HG03103 (cell line): ENCODE measurements around the gene SLAMF9.
A peak's percentile ranks its signal among the peaks of the same experiment; 100 is the strongest.

Experiments
- ATAC-seq: cut with Tn5 transposase; IDR thresholded peaks from one replicate; pipeline ENCODE4 v1.9.1; 2021; ENCODE audit warnings: low read depth; ENCODE audit not compliant: unreplicated experiment

Gene SLAMF9

DNA sequence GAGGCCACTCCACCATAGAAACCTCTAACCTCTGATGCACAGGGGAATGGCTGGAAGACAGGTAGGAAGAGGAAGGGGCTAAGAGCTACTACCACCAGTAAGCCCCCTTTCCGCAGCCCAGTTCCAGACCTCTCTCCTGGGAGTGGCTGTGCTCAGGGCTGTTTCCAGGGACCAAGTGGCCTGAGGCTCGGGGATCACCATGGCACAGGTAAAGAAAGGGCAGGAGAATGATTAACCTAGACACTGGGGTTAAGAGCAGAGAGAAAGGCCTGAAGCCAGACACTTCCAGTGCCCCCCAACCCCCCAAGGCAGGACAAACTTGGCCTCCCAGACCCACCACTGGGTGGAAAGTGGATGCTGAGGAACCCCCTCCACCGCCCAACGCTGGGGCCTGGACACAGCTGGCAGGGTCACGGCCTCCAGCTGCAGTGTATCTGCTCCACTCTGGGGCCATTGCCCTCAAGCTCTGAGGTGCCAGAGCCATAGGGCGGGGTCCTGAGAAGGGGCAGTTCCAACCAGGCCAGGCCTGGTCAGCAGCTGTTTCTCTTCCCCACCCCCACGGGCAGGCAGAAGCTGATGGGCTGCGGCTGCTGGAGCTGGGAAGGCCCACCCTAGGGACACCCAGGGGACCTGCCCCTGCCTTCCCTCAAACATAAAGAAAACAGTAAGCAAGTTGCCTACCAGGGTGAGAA is 31.4 kb downstream of the SLAMF9 start:
- ATAC-seq = no peak

GRCh38 chr1:159921700-159922504 is 32.1 kb downstream of the SLAMF9 start:
- ATAC-seq = no peak

- peak; percentile 32 for ATAC-seq
Observed at GRCh38 chr1:159921251-159921650, 32.8 kb downstream of the SLAMF9 start.

DNA sequence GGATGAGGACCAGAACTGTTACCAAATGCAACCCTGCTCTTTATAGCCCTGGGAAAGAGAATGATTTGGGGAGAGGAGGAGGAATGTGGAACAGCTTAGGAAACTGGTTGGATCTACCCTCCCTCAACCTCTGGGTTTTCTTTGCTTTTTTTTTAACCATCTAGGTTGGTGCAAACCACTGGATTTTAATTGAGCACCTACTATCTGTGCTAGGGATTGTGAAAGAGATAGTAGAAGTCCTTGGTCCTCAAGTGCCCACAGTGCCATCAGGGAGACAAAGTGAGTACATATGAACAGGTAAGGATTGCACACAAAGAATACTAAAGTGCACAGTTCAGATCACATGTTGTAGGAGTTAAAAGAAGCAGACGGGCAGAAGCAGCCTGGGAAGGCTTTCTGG is 33.4 kb downstream of the SLAMF9 start:
- no peak for ATAC-seq

- no peak for ATAC-seq
Observed at GRCh38 chr1:159920202-159920601, 33.8 kb downstream of the SLAMF9 start.

DNA sequence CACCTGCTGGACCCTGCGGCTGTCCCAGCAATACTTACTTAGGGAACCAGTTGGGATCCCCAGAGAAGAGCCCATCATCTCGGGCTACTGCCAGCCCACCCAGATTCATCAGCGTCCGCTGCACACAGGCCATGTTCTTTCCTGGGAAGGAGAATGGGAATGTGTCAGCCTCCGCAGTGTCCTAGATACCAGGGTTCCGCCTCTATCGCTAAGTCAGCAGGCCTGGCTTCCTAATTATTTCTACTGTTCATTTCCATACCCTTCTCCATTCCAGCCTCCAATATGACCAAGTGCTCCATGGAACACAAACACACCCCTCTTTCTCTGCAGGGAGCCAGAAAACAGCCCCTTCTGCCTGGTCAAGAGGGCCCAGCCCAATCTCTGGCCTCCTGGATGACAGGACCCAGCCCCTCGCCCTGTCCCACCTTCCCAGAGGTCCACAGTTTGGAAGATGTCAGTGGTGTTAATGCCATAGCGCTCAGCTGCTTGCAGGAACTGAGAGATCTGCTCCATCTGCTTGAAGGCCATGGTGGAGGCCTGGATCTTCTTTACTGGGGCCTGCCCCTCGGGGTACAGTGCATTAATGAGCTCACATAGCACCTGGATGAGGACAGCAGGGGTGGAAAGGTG is 34.7 kb downstream of the SLAMF9 start:
- no peak for ATAC-seq

GRCh38 chr1:159918352-159919200 is 35.5 kb downstream of the SLAMF9 start:
- ATAC-seq = no peak

DNA sequence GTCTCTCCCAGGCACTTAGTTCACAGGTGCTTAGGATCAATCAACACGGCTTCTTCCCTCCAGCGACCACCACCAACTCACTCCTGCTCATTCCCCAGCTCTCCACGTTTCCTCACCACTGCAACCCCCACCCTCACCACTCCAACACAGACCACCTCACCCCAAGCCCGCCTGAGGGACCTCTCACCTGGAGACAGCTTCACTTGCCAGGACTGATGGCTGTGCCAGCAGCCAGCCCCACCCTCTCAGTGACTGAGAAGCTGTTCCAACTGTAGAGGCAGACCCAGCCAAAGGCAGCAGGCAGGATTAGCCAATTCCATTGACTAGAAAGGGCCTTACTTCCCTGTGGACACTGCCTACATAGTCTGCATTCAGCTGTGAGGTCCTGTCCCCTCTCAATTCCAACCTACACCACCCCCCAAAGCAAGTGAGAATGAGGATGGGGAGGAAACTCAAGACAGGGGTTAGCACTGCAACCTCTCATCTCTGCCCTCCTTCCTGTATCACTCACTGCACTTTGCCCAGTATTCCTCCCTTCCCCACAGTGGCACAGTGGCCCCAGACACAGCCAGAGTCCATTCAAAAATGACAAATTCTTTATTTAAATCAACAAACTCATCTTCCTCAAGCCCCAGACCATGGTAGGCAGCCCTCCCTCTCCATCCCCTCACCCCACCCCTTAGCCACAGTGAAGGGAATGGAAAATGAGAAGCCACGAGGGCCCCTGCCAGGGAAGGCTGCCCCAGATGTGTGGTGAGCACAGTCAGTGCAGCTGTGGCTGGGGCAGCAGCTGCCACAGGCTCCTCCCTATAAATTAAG is 36.3 kb downstream of the SLAMF9 start:
- no peak for ATAC-seq

- no peak for ATAC-seq
Observed at GRCh38 chr1:159916242-159917051, 37.6 kb downstream of the SLAMF9 start.

DNA sequence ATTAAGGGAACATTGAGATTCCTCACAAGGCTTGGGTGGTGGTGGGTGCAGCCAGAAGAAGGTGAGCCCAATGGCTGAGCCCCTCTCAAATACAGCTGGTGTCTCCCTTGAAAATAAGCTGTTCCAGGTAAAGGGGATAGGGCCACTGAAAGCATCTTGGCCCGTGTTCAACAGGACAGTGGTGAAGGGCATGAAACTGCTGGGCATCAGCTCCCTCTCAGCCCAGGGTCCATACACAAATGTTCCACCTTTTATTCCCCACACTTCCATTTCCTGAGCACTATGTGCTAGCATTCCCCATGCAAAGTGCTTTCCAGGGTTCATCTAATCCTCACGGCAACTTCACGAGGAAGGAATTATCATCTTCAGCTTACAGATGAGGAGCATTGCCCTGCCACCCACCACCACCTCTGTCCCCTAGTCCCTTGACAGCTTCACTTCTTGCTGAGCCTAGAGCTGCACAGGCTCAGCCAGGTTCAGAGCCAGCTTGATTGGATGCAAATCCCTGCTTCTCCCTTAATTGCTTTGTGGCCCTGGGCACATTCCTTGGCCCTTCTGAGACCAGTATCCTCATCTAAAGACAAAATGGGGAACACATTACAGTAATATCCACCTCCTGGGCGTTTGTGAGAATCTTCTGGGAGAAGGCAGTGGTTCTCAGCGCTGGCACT is 38.3 kb downstream of the SLAMF9 start:
- no peak for ATAC-seq

GRCh38 chr1:159914252-159915018 is 39.6 kb downstream of the SLAMF9 start:
- ATAC-seq = no peak

- ATAC-seq = no peak
Observed at GRCh38 chr1:159913451-159914192, 40.4 kb downstream of the SLAMF9 start.

- ATAC-seq = no peak
Observed at GRCh38 chr1:159911326-159912070, 42.5 kb downstream of the SLAMF9 start.

DNA sequence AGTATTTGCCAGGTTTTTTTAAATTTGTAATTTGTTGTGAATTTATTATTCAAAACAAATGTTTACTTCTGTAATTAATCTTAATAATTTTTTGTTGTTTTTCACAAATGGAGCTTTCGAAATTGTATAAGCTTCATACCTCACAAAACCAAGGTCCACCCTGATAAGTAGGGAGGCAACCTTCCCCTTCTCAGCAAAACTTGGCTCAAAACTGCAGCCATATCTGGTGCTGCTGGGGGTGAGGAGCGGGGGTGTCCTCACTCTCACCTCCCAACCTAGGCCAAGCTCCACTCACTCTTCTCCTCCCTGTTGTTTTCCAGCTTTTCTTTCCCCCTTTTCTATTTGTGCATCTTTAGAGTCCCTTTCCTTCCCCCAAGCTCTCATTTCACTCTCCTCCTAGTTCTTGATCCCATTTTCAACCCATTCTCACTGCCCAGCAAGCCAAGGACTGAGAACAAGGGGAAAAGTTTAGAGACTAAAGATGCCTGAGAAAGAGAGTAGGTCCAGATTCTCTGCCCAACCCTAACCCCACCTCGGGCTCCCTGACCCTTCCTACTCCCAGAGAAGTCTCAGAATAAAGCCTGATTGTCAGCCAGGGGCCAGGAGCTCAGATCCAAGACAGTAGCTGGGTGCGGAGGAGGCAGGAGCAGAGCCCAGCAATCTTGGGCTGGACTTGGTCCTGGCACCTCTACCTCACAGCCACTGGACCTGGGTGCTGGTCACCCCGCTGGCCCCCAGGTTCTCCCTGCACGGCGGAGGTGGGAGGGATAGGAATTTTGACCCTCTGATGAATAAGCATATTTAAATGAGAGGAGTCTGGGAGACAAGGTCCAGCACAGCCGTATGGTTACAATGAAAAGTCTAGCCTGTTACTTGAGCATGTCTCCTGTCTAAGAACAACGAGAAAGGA is 45.8 kb downstream of the SLAMF9 start:
- no peak for ATAC-seq

- ATAC-seq = no peak
Observed at GRCh38 chr1:159906960-159907359, 47.1 kb downstream of the SLAMF9 start.
